Measurements from ENCODE around the gene CHD5.

Gene CHD5

GRCh38 chr1:6209661-6210580 is 29.8 kb upstream of the CHD5 start:
- no peak for TF ChIP-seq JUND (IDR thresholded peaks at IDR 0.05; ENCODE audit: low read depth)
- no peak for DNase-seq (ENCODE audit: low read depth in 1 of 2, low spot score in 1 of 2)

DNA sequence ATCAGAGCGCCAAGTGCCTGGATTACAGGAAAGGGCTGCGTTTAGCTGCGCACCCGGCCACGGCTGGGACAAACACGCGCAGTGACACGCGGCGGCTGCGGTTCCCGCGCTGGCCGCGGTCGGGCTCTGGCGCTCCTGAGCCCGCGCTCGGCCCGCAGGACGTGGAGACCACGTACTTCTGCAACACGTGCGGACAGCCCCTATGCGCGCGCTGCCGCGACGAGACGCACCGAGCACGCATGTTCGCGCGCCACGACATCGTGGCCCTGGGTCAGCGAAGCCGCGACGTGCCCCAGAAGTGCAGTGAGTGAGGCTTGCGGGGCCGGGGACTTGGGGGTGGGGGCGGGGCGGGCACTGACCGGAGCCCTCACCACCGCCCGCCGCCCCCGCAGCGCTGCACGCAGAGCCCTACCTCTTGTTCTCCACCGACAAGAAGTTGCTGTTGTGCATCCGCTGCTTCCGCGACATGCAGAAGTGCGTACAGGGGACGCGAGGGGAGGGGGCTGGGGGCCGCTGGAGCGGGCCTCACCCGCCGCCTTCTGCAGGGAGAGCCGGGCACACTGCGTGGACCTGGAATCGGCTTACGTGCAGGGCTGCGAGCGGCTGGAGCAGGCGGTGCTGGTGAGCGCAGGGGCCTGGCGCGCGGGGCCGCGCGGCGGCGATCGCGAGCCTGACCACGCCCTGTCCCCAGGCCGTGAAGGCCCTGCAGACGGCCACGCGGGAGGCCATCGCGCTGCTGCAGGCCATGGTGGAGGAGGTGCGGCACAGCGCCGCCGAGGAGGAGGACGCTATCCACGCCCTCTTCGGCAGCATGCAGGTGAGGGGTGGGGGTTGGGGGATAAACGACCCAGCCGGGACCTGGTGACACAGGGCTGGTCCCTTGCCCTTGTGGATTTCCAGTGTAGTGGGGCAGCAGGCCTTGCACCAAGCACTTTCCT is 28.9 kb upstream of the CHD5 start:
- no peak for TF ChIP-seq JUND (IDR thresholded peaks at IDR 0.05; ENCODE audit: low read depth)
- no peak for DNase-seq (ENCODE audit: low read depth in 1 of 2, low spot score in 1 of 2)
- in situ Hi-C loops (cut with HindIII; ENCODE audit: low pct_unique_long_range_greater_than_20kb, low sequenced_read_pairs) = no loop called here

More at GRCh38 chr1:6209661-6210580, 29.8 kb upstream of the CHD5 start:
- in situ Hi-C loops (cut with HindIII; ENCODE audit: low pct_unique_long_range_greater_than_20kb, low sequenced_read_pairs) = no loop called here

GRCh38 chr1:6207921-6208320 is 27.8 kb upstream of the CHD5 start:
- TF ChIP-seq JUND (IDR thresholded peaks at IDR 0.05; ENCODE audit: low read depth) = no peak
- in situ Hi-C loops (cut with HindIII; ENCODE audit: low pct_unique_long_range_greater_than_20kb, low sequenced_read_pairs) = no loop called here
- no peak for DNase-seq (ENCODE audit: low read depth in 1 of 2, low spot score in 1 of 2)

DNA sequence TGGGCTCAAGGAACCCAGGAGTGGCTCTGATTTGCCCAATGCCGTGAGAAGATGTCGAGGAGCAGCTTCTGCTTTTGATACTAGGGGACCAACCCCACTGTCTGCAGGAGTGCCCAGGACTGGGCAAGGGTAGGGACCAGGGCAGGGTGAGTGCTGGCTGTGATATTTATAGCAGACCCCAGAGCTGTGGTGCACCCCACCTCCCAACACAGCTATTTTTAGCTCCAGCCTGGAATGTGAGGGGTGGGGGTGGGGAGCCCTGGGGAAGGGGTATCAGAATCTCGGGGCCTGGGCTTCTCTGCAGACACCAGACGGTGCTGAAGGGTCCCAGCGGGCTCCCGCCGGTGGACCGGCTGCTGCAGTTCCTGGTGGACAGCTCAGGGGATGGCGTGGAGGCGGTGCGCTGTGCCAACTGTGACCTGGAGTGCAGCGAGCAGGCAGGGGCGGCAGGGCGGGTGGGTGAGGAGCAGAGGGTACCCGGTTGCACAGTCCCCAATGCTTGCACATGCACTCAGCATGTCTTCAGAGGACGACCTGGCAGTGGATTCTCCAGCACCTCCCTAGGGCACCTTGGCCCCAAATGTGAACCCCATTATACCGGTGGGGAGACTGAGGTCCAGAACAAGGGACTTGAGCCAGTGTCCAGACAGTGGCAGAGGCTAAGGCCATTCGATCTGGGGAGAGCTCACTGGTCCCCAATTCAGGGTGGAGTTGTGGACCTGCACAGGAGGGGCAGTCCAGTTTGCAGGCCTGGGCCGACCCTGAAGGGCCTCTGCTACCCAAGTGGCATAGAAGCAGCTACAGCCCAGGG is 27.2 kb upstream of the CHD5 start:
- no peak for DNase-seq (ENCODE audit: low read depth in 1 of 2, low spot score in 1 of 2)
- in situ Hi-C loops (cut with HindIII; ENCODE audit: low pct_unique_long_range_greater_than_20kb, low sequenced_read_pairs) = no loop called here
- TF ChIP-seq JUND (IDR thresholded peaks at IDR 0.05; ENCODE audit: low read depth) = no peak

- no peak for TF ChIP-seq JUND (IDR thresholded peaks at IDR 0.05; ENCODE audit: low read depth)
- in situ Hi-C loops (cut with HindIII; ENCODE audit: low pct_unique_long_range_greater_than_20kb, low sequenced_read_pairs) = no loop called here
- no peak for DNase-seq (ENCODE audit: low read depth in 1 of 2, low spot score in 1 of 2)
Measured at GRCh38 chr1:6206520-6206855, 26.4 kb upstream of the CHD5 start.

GRCh38 chr1:6205849-6206519 is 25.9 kb upstream of the CHD5 start, which contains the start of gene RNF207:
Gene RNF207 (plus strand): TSS chr1:6206119. CDS start chr1:6206536, 417 bp downstream.
- peak; percentile 78 to 86 for DNase-seq (ENCODE audit: low read depth in 1 of 2, low spot score in 1 of 2)
- TF ChIP-seq JUND (IDR thresholded peaks at IDR 0.05; ENCODE audit: low read depth) = no peak
- in situ Hi-C loops (cut with HindIII; ENCODE audit: low pct_unique_long_range_greater_than_20kb, low sequenced_read_pairs) = no loop called here

DNA sequence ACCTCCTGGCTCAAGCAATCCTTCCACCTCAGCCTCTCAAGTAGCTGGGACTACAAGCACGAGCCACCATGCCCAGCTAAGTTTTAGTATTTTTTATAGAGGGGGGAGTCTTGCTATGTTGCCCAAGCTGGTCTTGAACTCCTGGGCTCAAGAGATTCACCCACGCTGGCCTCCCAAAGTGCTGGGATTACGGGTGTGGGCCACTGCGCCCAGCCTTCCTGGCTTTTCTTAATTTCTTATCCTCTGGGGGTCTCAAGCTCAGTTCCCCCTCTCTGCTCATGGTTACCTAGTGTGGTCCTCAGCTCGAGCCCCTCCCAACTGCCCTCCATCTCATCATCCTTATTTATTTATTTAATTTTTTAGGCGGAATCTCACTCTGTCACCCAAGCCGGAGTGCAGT is 22.1 kb upstream of the CHD5 start:
- DNase-seq (ENCODE audit: low read depth in 1 of 2, low spot score in 1 of 2) = no peak
- TF ChIP-seq JUND (IDR thresholded peaks at IDR 0.05; ENCODE audit: low read depth) = no peak
- in situ Hi-C loops (cut with HindIII; ENCODE audit: low pct_unique_long_range_greater_than_20kb, low sequenced_read_pairs) = no loop called here

GRCh38 chr1:6200188-6200809 is 20.2 kb upstream of the CHD5 start:
- no peak for DNase-seq (ENCODE audit: low read depth in 1 of 2, low spot score in 1 of 2)
- TF ChIP-seq JUND (IDR thresholded peaks at IDR 0.05; ENCODE audit: low read depth) = no peak
- in situ Hi-C loops (cut with HindIII; ENCODE audit: low pct_unique_long_range_greater_than_20kb, low sequenced_read_pairs) = no loop called here

- DNase-seq (ENCODE audit: low read depth in 1 of 2, low spot score in 1 of 2) = peak; percentile 71 to 98
- in situ Hi-C loops (cut with HindIII; ENCODE audit: low pct_unique_long_range_greater_than_20kb, low sequenced_read_pairs) = no loop called here
- no peak for TF ChIP-seq JUND (IDR thresholded peaks at IDR 0.05; ENCODE audit: low read depth)
Measured at GRCh38 chr1:6199298-6200187, 19.4 kb upstream of the CHD5 start, which contains the start of gene RPL22. Gene RPL22 (minus strand): TSS chr1:6199595. CDS start chr1:6199573, 22 bp downstream.

GRCh38 chr1:6198646-6199297 is 18.7 kb upstream of the CHD5 start:
- no peak for DNase-seq (ENCODE audit: low read depth in 1 of 2, low spot score in 1 of 2)
- TF ChIP-seq JUND (IDR thresholded peaks at IDR 0.05; ENCODE audit: low read depth) = no peak
- in situ Hi-C loops (cut with HindIII; ENCODE audit: low pct_unique_long_range_greater_than_20kb, low sequenced_read_pairs) = no loop called here

Data from T47D (cell line).